Skeletal muscle satellite cell (primary cell): ENCODE results near the gene FAM227A.

Experiments
- H3K27me3 ChIP-seq: 2 replicates; pipeline ENCODE4 v1.7.0; 2013; ENCODE audit warnings: low read length; ENCODE audit not compliant: control insufficient read depth, insufficient read depth
- H3K36me3 ChIP-seq: 2 replicates; pipeline ENCODE4 v1.7.0; 2013; ENCODE audit warnings: mild to moderate bottlenecking, control low read depth, low read length; ENCODE audit not compliant: insufficient read depth
- H3K4me1 ChIP-seq: 2 replicates; pipeline ENCODE4 v1.7.0; 2013; ENCODE audit warnings: low read length; ENCODE audit not compliant: control insufficient read depth, insufficient read depth
- H3K4me2 ChIP-seq: 2 replicates; pipeline ENCODE4 v1.7.0; 2013; ENCODE audit warnings: mild to moderate bottlenecking, low read length
- H3K4me3 ChIP-seq: 2 replicates; pipeline ENCODE4 v1.7.0; 2013; ENCODE audit warnings: low read length
- H3K9ac ChIP-seq: 2 replicates; pipeline ENCODE4 v1.7.0; 2013; ENCODE audit warnings: mild to moderate bottlenecking, low read depth, low read length, moderate library complexity
- H3K9me3 ChIP-seq: replicated peaks from 2 replicates; pipeline ENCODE4 v1.7.0; 2013; ENCODE audit warnings: mild to moderate bottlenecking, control low read depth, low read length

Gene FAM227A

GRCh38 chr22:38566726-38567504, 89.3 kb downstream of the FAM227A start:
- Histone ChIP-seq H3K9ac (no peak overlapping the region), H3K4me3 (no peak overlapping the region), H3K4me1 (peaks cover 20% of the 10 kb centered on the region), H3K27me3 (no peaks in the 10 kb centered on the region), H3K9me3 (no peaks in the 10 kb centered on the region), H3K36me3 (no peaks in the 10 kb centered on the region), H3K4me2 (no peak overlapping the region)

DNA sequence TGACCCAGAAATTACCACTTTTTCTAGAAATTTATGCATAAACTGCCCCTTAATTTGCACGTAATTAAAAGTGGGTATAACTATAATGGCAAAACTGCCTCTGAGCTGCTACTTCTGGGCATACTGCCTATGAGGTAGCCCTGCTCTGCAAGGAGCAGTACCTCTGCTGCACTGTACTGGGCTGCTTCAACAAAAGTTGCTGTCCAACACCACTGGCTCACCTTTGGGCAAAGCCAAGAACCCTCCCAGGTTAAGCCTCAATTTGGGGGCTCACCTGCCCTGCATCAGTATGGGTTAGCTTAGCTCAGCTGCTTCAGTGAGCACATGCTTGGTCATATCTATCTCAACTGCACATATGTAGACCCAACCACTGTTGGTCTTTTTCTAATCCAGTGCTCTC, 90.8 kb downstream of the FAM227A start:
- Histone ChIP-seq H3K9ac (no peak overlapping the region), H3K4me1 (peaks cover 10% of the 10 kb centered on the region), H3K27me3 (no peaks in the 10 kb centered on the region), H3K9me3 (no peaks in the 10 kb centered on the region), H3K4me3 (no peak overlapping the region), H3K36me3 (no peaks in the 10 kb centered on the region), H3K4me2 (no peak overlapping the region)

DNA sequence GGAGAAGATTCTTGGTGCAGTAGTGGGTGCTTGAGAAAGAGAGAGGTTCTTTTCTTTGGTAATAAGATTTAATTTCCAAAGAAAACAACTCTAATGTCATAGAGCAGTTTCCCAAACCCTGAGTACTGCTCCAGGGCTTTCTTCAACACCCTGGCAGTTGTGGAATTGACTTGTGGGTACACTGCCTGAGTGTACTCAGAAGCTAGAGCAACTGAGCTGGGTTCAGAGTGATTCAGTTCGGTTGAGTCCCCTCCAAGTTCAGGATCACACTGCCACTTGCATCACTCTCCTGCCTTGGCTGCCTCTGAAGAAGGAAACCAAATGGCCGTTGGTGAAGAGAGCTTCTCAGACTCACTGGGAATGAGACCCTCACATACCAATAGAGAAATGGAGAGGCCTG, 91.5 kb downstream of the FAM227A start:
- Histone ChIP-seq H3K27me3 (no peaks in the 10 kb centered on the region), H3K4me3 (no peak overlapping the region), H3K9me3 (no peaks in the 10 kb centered on the region), H3K36me3 (no peaks in the 10 kb centered on the region), H3K4me1 (peaks cover 7% of the 10 kb centered on the region), H3K9ac (no peak overlapping the region), H3K4me2 (no peak overlapping the region)

- Histone ChIP-seq H3K4me1 (peaks cover 3% of the 10 kb centered on the region), H3K9me3 (no peaks in the 10 kb centered on the region), H3K36me3 (no peaks in the 10 kb centered on the region), H3K4me3 (no peak overlapping the region), H3K9ac (no peak overlapping the region), H3K27me3 (no peaks in the 10 kb centered on the region), H3K4me2 (no peak overlapping the region)
Measured at GRCh38 chr22:38554281-38554680, 101.9 kb downstream of the FAM227A start.

DNA sequence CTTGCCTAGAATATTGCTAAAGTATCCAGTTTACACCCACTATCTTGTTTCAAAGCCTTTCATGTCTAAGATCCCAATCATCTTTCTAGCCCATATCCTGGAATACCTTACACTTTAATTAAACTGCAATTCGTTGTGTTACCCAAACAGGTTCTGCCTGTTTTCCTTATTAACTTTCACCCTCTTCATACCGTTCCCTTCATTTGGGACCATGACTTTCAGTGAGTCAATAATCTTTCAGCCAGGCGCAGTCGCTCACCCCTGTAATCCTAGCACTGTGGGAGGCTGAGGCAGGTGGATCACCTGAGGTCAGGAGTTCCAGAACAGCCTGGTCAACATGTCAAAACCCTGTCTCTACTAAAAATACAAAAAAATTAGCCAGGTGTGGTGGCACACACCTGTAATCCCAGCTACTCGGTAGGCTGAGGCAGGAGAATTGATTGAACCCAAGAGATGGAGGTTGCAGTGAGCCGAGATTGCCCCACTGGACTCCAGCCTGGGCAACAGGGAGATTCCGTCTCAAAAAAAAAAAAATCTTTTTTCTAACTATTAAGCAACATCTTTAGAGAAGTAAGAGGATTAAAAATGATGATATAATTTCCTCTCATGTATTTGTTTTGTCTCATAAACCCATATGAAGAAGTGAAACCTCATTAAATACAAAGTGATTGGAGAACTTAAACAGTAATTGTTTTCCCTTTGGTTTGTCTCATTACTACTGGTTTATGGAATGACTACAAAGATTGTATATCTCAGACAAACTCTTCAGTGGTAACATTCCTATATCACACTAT, 106.9 kb downstream of the FAM227A start:
- H3K4me1 ChIP-seq = peaks cover 3% of the 10 kb centered on the region
- no peaks in the 10 kb centered on the region for H3K27me3 ChIP-seq
- no peak overlapping the region for H3K4me2 ChIP-seq
- H3K4me3 ChIP-seq = no peak overlapping the region
- H3K9me3 ChIP-seq = no peaks in the 10 kb centered on the region
- no peaks in the 10 kb centered on the region for H3K36me3 ChIP-seq
- no peak overlapping the region for H3K9ac ChIP-seq

DNA sequence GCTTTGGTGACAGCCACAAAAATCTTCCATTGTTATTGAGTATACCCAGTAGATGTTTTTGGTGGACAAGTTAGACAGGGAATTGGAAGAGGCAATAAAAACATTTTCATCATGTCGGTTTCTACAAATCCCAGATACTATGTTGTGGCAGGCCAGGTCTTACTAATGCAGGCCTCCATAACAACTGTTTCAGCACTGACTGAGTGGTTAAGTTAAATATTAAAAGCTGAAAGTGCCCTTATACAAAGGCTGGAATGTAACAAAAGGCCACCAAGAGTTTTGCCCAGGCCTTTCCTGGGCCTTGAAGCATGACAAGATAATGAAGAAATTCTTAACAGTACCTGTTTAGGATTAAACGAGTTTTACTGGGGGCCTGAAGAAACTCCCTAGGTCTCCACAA, 115.5 kb downstream of the FAM227A start:
- H3K9me3 ChIP-seq = peaks cover 5% of the 10 kb centered on the region
- H3K27me3 ChIP-seq = no peaks in the 10 kb centered on the region
- no peak overlapping the region for H3K4me2 ChIP-seq
- H3K36me3 ChIP-seq = no peaks in the 10 kb centered on the region
- no peaks in the 10 kb centered on the region for H3K4me1 ChIP-seq
- no peak overlapping the region for H3K4me3 ChIP-seq
- no peak overlapping the region for H3K9ac ChIP-seq

- Histone ChIP-seq H3K9me3 (no peaks in the 10 kb centered on the region), H3K36me3 (no peaks in the 10 kb centered on the region)
Measured at GRCh38 chr22:38531251-38531938, 124.8 kb downstream of the FAM227A start.

More at GRCh38 chr22:38531251-38531938, 124.8 kb downstream of the FAM227A start:
- peaks cover 6% of the 10 kb centered on the region for H3K4me1 ChIP-seq
- no peak overlapping the region for H3K9ac ChIP-seq
- H3K4me2 ChIP-seq = peak overlapping the region; percentile 28
- H3K27me3 ChIP-seq = peaks cover 5% of the 10 kb centered on the region
- H3K4me3 ChIP-seq = no peak overlapping the region
